GM10266 (cell line): Measurements from ENCODE around the gene ADNP2.

Experiments used
- DNase-seq: peaks from one replicate; pipeline ENCODE4 v3.0.0; 2012; ENCODE audit errors: extremely low spot score
- CTCF ChIP-seq: IDR thresholded peaks from 2 replicates; pipeline ENCODE4 v1.5.1; 2012; ENCODE audit warnings: mild to moderate bottlenecking, low read depth; ENCODE audit not compliant: control insufficient read depth, insufficient read depth; ENCODE audit errors: missing control alignments

Gene ADNP2

GRCh38 chr18:80133124-80133523, 24.1 kb downstream of the ADNP2 start:
- DNase-seq, result no peak
- no peak for TF ChIP-seq CTCF

- DNase-seq, result no peak
- TF ChIP-seq CTCF, result no peak
These were observed 26.1 kb downstream of the ADNP2 start for GRCh38 chr18:80135136-80135535.

GRCh38 chr18:80136679-80137078, 27.6 kb downstream of the ADNP2 start:
- no peak for DNase-seq
- TF ChIP-seq CTCF, result no peak

- no peak for TF ChIP-seq CTCF
- no peak for DNase-seq
These were observed 28.1 kb downstream of the ADNP2 start for GRCh38 chr18:80137137-80137536.

- no peak for TF ChIP-seq CTCF
- no peak for DNase-seq
These were observed 28.9 kb downstream of the ADNP2 start for GRCh38 chr18:80137976-80138375.

- no peak for TF ChIP-seq CTCF
- DNase-seq, result no peak
These were observed 31.5 kb downstream of the ADNP2 start for GRCh38 chr18:80140455-80140985.

GRCh38 chr18:80143881-80144280, 34.8 kb downstream of the ADNP2 start:
- no peak for DNase-seq
- no peak for TF ChIP-seq CTCF
